ENCODE results near the gene CGRRF1. TPM values are rescaled to one million over a fixed set of nuclear protein-coding genes. Genes with fewer than 3 reads are reported as not detected.

The CGRRF1 gene
- total RNA-seq, 1 experiment from 2014 or later = 19.1 TPM

GRCh38 chr14:54570631-54571415, 61.1 kb downstream of the CGRRF1 start:
- H2BK20ac ChIP-seq (ENCODE audit: low read depth, low read length, poor library complexity, severe bottlenecking) = no peak overlapping the region
- no peaks in the 10 kb centered on the region for H4K20me1 ChIP-seq (ENCODE audit: control insufficient read depth, insufficient read depth, insufficient read length)
- no peak overlapping the region for H2AFZ ChIP-seq (ENCODE audit: low read length)
- H3K27me3 ChIP-seq (ENCODE audit: insufficient read depth, low read length) = no peaks in the 10 kb centered on the region; the same call in 1 of the 2 replicates
- H4K5ac ChIP-seq (ENCODE audit: insufficient read length, low read depth, low read length) = no peak overlapping the region
- Mint-ChIP-seq H3K36me3 (ENCODE audit: insufficient read depth in 1 of 3, low read depth in 3 of 3) (peaks cover 0 to 3% (median 0%) of the 10 kb centered on the region in 3 experiments; a peak in 2 of 7 replicates), H3K9me3 (peaks cover 0 to 7% of the 10 kb centered on the region in 2 experiments; a peak in 3 of 5 replicates), H3K27me3 (ENCODE audit: low read depth) (peaks cover 18% of the 10 kb centered on the region), H3K27ac (no peak overlapping the region), H3K4me3 (no peak overlapping the region), H3K4me1 (peaks cover 12 to 13% of the 10 kb centered on the region in 2 experiments)
- H3K56ac ChIP-seq (ENCODE audit: insufficient read length, low read depth, low read length) = no peak overlapping the region
- H2BK12ac ChIP-seq (ENCODE audit: insufficient read length, low read depth, low read length) = no peak overlapping the region
- H3K23me2 ChIP-seq (ENCODE audit: insufficient read length, low read depth, low read length, poor library complexity, severe bottlenecking) = peaks cover 10% of the 10 kb centered on the region
- H2AK5ac ChIP-seq (ENCODE audit: insufficient read length, low read length) = no peak overlapping the region
- H3K79me1 ChIP-seq (ENCODE audit: insufficient read depth, low read depth, low read length, poor library complexity, severe bottlenecking) = no peaks in the 10 kb centered on the region
- no peak overlapping the region for H3T11ph ChIP-seq (ENCODE audit: low read length)
- WGBS (ENCODE audit: extremely low coverage, insufficient read length, low lambda C conversion rate) = no CpG with 5 or more reads among the region's 5 CpGs
- no peak overlapping the region for H3K18ac ChIP-seq (ENCODE audit: insufficient read length, low read depth, low read length)
- H2BK5ac ChIP-seq (ENCODE audit: insufficient read length, low read length) = no peak overlapping the region
- H3K14ac ChIP-seq (ENCODE audit: insufficient read depth, low read length) = no peak overlapping the region
- DNase-seq = no peak
- no peak overlapping the region for H3K23ac ChIP-seq (ENCODE audit: insufficient read length, low read depth, low read length)
- no peak overlapping the region for H2BK120ac ChIP-seq (ENCODE audit: low read depth, low read length, poor library complexity, severe bottlenecking)
- H3K4me2 ChIP-seq (ENCODE audit: insufficient read depth, insufficient read length, low read length) = no peak overlapping the region
- H3K9me3 ChIP-seq (ENCODE audit: control insufficient read depth, low read depth, low read length) = no peaks in the 10 kb centered on the region
- no peak overlapping the region for H4K91ac ChIP-seq (ENCODE audit: insufficient read length, low read depth, low read length)
- H2BK15ac ChIP-seq (ENCODE audit: low read depth, low read length) = no peak overlapping the region
- H3K4me1 ChIP-seq (ENCODE audit: insufficient read depth, low read length) = no peaks in the 10 kb centered on the region; the same call in 1 of the 2 replicates
- H3K4ac ChIP-seq (ENCODE audit: low read depth, low read length) = no peak overlapping the region
- H3K9ac ChIP-seq (ENCODE audit: extremely low read depth, insufficient read length, low read length) = no peak overlapping the region
- no peak overlapping the region for H4K8ac ChIP-seq (replicated peaks; ENCODE audit: insufficient read length, low read depth, low read length)
- H3K79me2 ChIP-seq (ENCODE audit: insufficient read depth, low read length) = peaks cover 5% of the 10 kb centered on the region; the same call in 1 of the 2 replicates
- TF ChIP-seq CTCF (conservative IDR thresholded peaks at IDR 0.05) = no peak
- H3K27ac ChIP-seq (ENCODE audit: insufficient read length, low read depth, low read length) = no peak overlapping the region

Measured in H9 (cell line).